ENCODE measurements around the gene DBI.

DNA sequence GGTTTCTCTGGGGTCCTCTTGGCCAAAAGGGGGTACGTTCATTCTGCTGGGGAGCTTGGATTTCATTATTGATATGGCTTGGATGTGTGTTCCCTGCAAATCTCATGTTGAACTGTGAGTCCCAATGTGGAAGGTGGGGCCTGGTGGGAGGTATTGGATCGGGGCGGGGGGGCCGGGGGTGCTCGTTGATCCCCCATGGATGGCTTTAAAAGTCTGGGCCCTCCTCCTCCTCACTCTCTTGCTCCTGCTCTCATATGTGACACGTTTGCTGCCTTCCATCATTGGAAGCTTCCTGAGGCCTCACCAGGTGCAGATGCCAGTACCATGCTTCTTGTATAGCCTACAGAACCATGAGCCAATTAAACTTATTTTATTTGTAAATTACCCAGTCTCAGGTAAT is 11.8 kb downstream of the DBI start:
- TF ChIP-seq, protein P1, sequence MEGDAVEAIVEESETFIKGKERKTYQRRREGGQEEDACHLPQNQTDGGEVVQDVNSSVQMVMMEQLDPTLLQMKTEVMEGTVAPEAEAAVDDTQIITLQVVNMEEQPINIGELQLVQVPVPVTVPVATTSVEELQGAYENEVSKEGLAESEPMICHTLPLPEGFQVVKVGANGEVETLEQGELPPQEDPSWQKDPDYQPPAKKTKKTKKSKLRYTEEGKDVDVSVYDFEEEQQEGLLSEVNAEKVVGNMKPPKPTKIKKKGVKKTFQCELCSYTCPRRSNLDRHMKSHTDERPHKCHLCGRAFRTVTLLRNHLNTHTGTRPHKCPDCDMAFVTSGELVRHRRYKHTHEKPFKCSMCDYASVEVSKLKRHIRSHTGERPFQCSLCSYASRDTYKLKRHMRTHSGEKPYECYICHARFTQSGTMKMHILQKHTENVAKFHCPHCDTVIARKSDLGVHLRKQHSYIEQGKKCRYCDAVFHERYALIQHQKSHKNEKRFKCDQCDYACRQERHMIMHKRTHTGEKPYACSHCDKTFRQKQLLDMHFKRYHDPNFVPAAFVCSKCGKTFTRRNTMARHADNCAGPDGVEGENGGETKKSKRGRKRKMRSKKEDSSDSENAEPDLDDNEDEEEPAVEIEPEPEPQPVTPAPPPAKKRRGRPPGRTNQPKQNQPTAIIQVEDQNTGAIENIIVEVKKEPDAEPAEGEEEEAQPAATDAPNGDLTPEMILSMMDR (IDR thresholded peaks at IDR 0.05; ENCODE audit: low read length): no peak
- TF ChIP-seq EZH2 (optimal IDR thresholded peaks at IDR 0.05; ENCODE audit: low read depth, low read length): no peak
- TF ChIP-seq EZH2phosphoT487 (IDR thresholded peaks at IDR 0.05; ENCODE audit: low read length): no peak
